ENCODE data around the gene TRA2A. TPM values are rescaled to one million over a fixed set of nuclear protein-coding genes. Genes with fewer than 3 reads are reported as not detected.
"Not testable (repeated sequence)": the region's sequence is repeated elsewhere in the genome, so short reads cannot be mapped to it uniquely, and the experiment has no call there.

The TRA2A gene
- total RNA-seq, 2 donors from 2014 or later: 116 to 127 TPM

GRCh38 chr7:23529262-23529859 is 2.4 kb downstream of the TRA2A start:
- H3K36me3 Mint-ChIP-seq (ENCODE audit: low read depth): peaks cover 66% of the 10 kb centered on the region
- H3K4me1 Mint-ChIP-seq: peaks cover 26% of the 10 kb centered on the region
- H3K27me3 Mint-ChIP-seq: no peaks in the 10 kb centered on the region
- no peak for ATAC-seq (replicated peaks)
- no peaks in the 10 kb centered on the region for H3K9me3 Mint-ChIP-seq
- peak overlapping the region; percentile 61 for H3K27ac Mint-ChIP-seq
- H3K4me3 Mint-ChIP-seq: peak overlapping the region; percentile 92

DNA sequence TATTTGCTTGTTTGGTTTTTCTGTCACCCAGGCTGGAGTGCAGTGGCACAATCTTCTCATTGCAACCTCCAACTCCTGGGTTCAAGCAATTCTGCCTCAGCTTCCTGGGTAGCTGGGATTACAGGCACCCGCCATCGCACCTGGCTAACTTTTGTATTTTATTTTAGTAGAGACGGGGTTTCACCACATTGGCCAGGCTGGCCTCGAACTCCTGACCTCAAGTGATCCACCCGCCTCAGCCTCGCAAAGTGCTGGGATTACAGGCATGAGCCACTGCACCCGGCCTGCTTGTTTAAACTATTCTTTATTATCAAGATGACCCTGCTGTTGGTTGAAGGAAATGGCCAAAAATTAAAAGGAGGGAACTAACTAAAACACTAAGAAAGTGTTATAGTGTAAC is 6.2 kb downstream of the TRA2A start:
- not testable (repeated sequence) for H3K27me3 Mint-ChIP-seq; ATAC-seq (replicated peaks); H3K9me3 Mint-ChIP-seq; H3K27ac Mint-ChIP-seq
- H3K4me1 Mint-ChIP-seq: peaks cover 44% of the 10 kb centered on the region
- peaks cover 88% of the 10 kb centered on the region for H3K36me3 Mint-ChIP-seq (ENCODE audit: low read depth)
- H3K4me3 Mint-ChIP-seq: peak overlapping the region; percentile 44

- Mint-ChIP-seq H3K4me3 (peak overlapping the region; percentile 44), H3K36me3 (ENCODE audit: low read depth) (peaks cover 88% of the 10 kb centered on the region), H3K27me3 (no peaks in the 10 kb centered on the region), H3K9me3 (no peaks in the 10 kb centered on the region), H3K27ac (no peak overlapping the region), H3K4me1 (peaks cover 37% of the 10 kb centered on the region)
- ATAC-seq (replicated peaks): no peak
These were observed 7.3 kb downstream of the TRA2A start for GRCh38 chr7:23524473-23524872.

DNA sequence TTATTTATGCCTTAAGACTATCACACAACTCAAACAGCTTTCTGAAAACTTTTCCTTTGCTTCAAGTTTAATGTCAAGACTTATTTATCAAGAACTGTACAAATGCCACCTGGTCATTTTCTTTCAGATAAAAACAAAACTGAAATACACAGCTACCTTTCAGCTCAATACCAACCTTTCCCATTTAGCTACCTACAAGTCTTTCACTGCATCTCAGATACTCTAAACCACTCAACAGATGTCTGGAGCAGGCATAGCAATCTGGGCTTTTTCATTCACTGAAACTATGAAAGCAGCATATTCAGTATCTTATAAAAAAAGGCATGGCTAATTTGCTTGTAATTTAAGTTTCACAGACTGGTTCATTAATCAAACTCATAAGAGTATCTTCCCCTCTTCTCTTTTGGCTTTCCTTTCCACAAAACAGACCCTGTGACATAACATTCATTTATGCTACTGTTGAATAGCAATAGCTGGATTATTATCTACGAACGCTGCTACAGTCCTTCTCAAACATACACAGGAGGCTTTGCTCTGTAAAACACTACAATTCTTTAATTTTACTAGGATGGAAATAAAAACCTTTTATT is 8.2 kb downstream of the TRA2A start:
- Mint-ChIP-seq H3K4me3 (peak overlapping the region; percentile 44), H3K27me3 (no peaks in the 10 kb centered on the region), H3K9me3 (no peaks in the 10 kb centered on the region), H3K4me1 (peaks cover 37% of the 10 kb centered on the region), H3K36me3 (ENCODE audit: low read depth) (peaks cover 88% of the 10 kb centered on the region), H3K27ac (peak overlapping the region; percentile 66)
- ATAC-seq (replicated peaks): no peak

DNA sequence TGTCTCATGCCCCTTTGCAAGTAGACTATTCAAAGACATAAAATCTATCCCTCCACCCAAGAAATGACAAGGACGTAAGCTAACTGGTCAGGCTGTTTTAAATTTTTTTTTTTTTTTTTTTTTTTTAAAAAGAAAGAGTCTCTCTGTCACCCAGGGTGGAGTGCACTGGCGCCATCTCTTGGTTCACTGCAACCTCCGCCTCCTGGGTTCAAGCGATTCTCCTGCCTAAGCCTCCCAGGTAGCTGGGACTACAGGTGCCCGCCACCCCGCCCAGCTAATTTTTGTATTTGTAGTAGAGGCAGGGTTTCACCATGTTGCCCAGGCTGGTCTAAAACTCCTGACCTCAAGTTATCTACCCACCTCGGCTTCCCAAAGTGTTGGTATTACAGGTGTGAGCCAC is 11.2 kb downstream of the TRA2A start:
- Mint-ChIP-seq H3K27me3 (no peaks in the 10 kb centered on the region), H3K9me3 (no peaks in the 10 kb centered on the region), H3K36me3 (ENCODE audit: low read depth) (peaks cover 99% of the 10 kb centered on the region), H3K4me3 (no peak overlapping the region), H3K4me1 (peaks cover 33% of the 10 kb centered on the region), H3K27ac (no peak overlapping the region)
- no peak for ATAC-seq (replicated peaks)

DNA sequence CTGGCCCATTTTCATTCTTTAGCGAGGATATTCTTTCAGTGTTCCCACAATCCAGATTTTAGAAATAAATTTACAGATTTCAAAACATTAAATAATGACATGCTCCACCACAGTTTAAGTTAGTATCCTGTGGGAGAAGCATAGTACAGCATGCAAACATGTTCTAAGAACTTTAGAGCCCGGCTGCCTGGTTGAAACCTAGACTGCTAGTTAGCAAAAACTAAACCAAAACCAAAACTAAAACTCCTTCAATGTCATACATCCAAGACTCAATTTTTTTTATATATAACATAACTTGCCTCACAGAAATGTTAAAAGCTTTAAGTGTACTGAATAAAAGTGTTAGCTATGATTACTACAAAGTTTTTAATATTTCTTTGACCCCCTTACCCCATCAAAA is 17.0 kb downstream of the TRA2A start:
- peaks cover 100% of the 10 kb centered on the region for H3K36me3 Mint-ChIP-seq (ENCODE audit: low read depth)
- ATAC-seq (replicated peaks): peak; percentile 84
- no peaks in the 10 kb centered on the region for H3K9me3 Mint-ChIP-seq
- H3K4me3 Mint-ChIP-seq: peak overlapping the region; percentile 22
- H3K4me1 Mint-ChIP-seq: peaks cover 6% of the 10 kb centered on the region
- H3K27me3 Mint-ChIP-seq: no peaks in the 10 kb centered on the region
- peak overlapping the region; percentile 52 for H3K27ac Mint-ChIP-seq

DNA sequence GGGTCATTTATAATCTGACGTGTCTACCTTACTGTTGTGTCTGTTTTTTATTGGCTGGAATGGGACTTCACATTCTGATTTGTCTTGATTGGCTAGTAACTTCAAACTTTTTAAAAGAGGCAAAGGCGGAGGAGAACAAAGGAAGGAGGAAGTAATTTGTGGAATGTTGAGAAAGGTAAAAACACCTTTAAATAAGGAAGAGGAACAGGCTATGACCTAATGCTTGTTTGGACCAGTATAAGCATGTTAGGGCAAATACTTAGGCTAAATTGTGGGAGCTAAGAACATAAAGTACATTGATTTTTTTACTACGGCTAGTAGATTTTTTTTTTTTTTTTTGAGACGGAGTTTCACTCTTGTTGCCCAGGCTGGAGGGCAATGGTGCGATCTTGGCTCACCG is 18.0 kb downstream of the TRA2A start:
- ATAC-seq (replicated peaks); H3K4me1 Mint-ChIP-seq; H3K9me3 Mint-ChIP-seq; H3K27me3 Mint-ChIP-seq; H3K4me3 Mint-ChIP-seq: not testable (repeated sequence)
- peaks cover 100% of the 10 kb centered on the region for H3K36me3 Mint-ChIP-seq (ENCODE audit: low read depth)
- H3K27ac Mint-ChIP-seq: peak overlapping the region; percentile 34

GRCh38 chr7:23494009-23494408 is 37.8 kb downstream of the TRA2A start:
- H3K36me3 Mint-ChIP-seq (ENCODE audit: low read depth): no peaks in the 10 kb centered on the region
- no peaks in the 10 kb centered on the region for H3K27me3 Mint-ChIP-seq
- no peaks in the 10 kb centered on the region for H3K9me3 Mint-ChIP-seq
- H3K4me3 Mint-ChIP-seq: no peak overlapping the region
- H3K27ac Mint-ChIP-seq: no peak overlapping the region
- no peak for ATAC-seq (replicated peaks)
- no peaks in the 10 kb centered on the region for H3K4me1 Mint-ChIP-seq

GRCh38 chr7:23491502-23491901 is 40.3 kb downstream of the TRA2A start:
- Mint-ChIP-seq H3K4me3 (peak overlapping the region; percentile 79), H3K9me3 (no peaks in the 10 kb centered on the region), H3K27me3 (no peaks in the 10 kb centered on the region), H3K4me1 (no peaks in the 10 kb centered on the region), H3K36me3 (ENCODE audit: low read depth) (no peaks in the 10 kb centered on the region), H3K27ac (no peak overlapping the region)
- no peak for ATAC-seq (replicated peaks)

GRCh38 chr7:23490357-23491135 is 41.2 kb downstream of the TRA2A start:
- Mint-ChIP-seq H3K4me3 (peak overlapping the region; percentile 79), H3K27ac (peak overlapping the region; percentile 79), H3K27me3 (no peaks in the 10 kb centered on the region), H3K36me3 (ENCODE audit: low read depth) (no peaks in the 10 kb centered on the region), H3K9me3 (no peaks in the 10 kb centered on the region), H3K4me1 (no peaks in the 10 kb centered on the region)
- peak; percentile 87 for ATAC-seq (replicated peaks)

- not testable (repeated sequence) for H3K4me1 Mint-ChIP-seq; H3K36me3 Mint-ChIP-seq (ENCODE audit: low read depth); H3K27me3 Mint-ChIP-seq; H3K9me3 Mint-ChIP-seq; H3K4me3 Mint-ChIP-seq; H3K27ac Mint-ChIP-seq; ATAC-seq (replicated peaks)
These were observed 43.1 kb downstream of the TRA2A start for GRCh38 chr7:23488714-23489113.

DNA sequence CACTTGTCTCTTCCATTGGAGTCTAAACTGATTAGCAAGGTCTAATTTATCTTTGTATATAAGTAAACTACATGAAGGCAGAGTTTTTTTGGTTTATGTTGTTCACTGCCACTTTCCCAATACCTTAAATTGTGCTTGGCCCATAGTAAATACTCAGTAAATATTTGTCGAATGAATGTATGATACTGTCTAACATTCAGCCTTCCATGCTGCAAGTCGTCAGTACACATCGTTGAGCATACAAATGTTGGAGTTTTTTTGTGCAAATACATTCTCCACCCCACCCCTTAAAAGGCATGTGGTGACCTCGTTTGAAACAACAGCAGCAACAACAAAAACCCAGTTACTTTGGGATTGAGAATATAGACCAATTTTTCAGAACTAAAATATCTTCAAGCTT is 44.1 kb downstream of the TRA2A start:
- no peaks in the 10 kb centered on the region for H3K9me3 Mint-ChIP-seq
- H3K4me1 Mint-ChIP-seq: no peaks in the 10 kb centered on the region
- ATAC-seq (replicated peaks): no peak
- H3K36me3 Mint-ChIP-seq (ENCODE audit: low read depth): no peaks in the 10 kb centered on the region
- H3K27me3 Mint-ChIP-seq: no peaks in the 10 kb centered on the region
- no peak overlapping the region for H3K27ac Mint-ChIP-seq
- no peak overlapping the region for H3K4me3 Mint-ChIP-seq

DNA sequence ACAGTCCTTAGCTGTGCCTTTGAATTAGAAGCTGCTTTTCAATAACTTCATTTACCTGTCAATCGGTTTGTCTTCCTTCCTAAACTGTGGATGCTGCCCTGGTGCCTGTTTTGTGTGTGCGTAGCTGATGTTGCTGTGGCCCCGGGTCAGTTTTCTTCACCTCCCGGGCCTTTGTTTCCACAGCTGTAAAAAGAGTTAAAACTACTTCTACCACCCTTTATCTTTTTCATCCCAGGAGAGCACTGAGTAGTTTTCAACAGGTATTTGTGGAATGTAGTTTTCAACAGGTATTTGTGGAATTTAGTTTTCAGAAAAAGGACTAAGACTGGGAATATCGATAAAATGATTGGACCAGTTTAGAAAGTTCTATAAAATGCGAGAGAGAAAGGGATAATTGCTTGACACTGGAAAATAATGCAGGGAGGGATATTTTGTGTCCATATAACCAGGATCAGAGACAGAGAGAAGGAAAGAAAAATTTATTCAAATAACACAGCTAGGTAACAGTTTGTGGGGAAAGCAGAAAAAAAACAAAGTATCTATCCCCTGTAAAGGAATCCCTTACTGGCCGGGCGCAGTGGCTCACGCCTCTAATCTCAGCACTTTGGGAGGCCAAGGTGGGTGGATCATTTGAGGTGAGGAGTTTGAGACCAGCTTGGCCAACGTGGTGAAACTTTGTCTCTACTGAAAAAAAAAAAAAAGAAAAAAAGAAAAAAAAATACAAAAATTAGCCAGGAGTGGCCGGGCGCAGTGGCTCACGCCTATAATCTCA is 45.6 kb downstream of the TRA2A start:
- Mint-ChIP-seq H3K36me3 (ENCODE audit: low read depth) (no peaks in the 10 kb centered on the region), H3K27ac (no peak overlapping the region), H3K4me3 (no peak overlapping the region), H3K4me1 (no peaks in the 10 kb centered on the region), H3K9me3 (no peaks in the 10 kb centered on the region), H3K27me3 (peaks cover 7% of the 10 kb centered on the region)
- no peak for ATAC-seq (replicated peaks)

DNA sequence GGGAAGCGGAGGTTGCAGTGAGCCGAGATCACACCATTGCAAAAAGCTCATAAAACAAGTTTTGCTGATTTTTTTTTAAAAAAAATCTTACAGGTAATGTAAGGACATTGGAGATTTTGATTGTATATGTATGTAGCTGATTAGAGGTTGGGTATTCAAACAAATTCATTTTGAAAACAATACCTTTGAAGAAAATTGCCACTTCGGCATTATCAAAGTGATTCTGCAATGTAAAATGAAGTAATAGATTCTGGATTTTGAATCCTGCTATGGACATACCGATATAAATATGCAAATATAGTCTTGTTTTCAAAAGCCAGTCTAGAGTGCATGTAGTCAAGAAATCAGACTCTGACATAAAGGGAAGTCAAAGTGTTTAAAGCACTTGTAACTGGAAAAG is 49.1 kb downstream of the TRA2A start:
- Mint-ChIP-seq H3K36me3 (ENCODE audit: low read depth) (no peaks in the 10 kb centered on the region), H3K9me3 (no peaks in the 10 kb centered on the region), H3K4me3 (no peak overlapping the region), H3K27me3 (peaks cover 20% of the 10 kb centered on the region), H3K27ac (no peak overlapping the region), H3K4me1 (no peaks in the 10 kb centered on the region)
- no peak for ATAC-seq (replicated peaks)
